Measurements from ENCODE around the gene HMG20B. TPM values are rescaled to one million over a fixed set of nuclear protein-coding genes. Genes with fewer than 3 reads are reported as not detected.
A peak's percentile ranks its signal among the peaks of the same experiment; 100 is the strongest.
"Not testable (repeated sequence)": the region's sequence is repeated elsewhere in the genome, so short reads cannot be mapped to it uniquely, and the experiment has no call there.

Gene HMG20B
- total RNA-seq, 1 experiment from 2014 or later: 69.3 TPM

- DNase-seq (ENCODE audit: low read depth): peak; percentile 83
Measured at GRCh38 chr19:3580156-3580934, 7.6 kb downstream of the HMG20B start.

- DNase-seq (ENCODE audit: low read depth): not testable (repeated sequence)
Measured at GRCh38 chr19:3581792-3582191, 9.0 kb downstream of the HMG20B start.

- not testable (repeated sequence) for DNase-seq (ENCODE audit: low read depth)
Measured at GRCh38 chr19:3584036-3584802, 11.5 kb downstream of the HMG20B start.

GRCh38 chr19:3585301-3586126 lies 12.8 kb downstream of the HMG20B start, which contains the start of gene GIPC3:
TSS of gene GIPC3 (plus strand) at chr19:3585478. CDS start at chr19:3585598, 120 bp downstream.
- DNase-seq (ENCODE audit: low read depth): no peak

GRCh38 chr19:3586127-3586626 lies 13.4 kb downstream of the HMG20B start:
- no peak for DNase-seq (ENCODE audit: low read depth)

- DNase-seq (ENCODE audit: low read depth): no peak
Measured at GRCh38 chr19:3586707-3587346, 14.1 kb downstream of the HMG20B start.

- DNase-seq (ENCODE audit: low read depth): no peak
Measured at GRCh38 chr19:3589439-3589838, 16.7 kb downstream of the HMG20B start.

- DNase-seq (ENCODE audit: low read depth): no peak
Measured at GRCh38 chr19:3589949-3590348, 17.2 kb downstream of the HMG20B start.

GRCh38 chr19:3590991-3591659 lies 18.4 kb downstream of the HMG20B start:
- DNase-seq (ENCODE audit: low read depth): no peak

- no peak for DNase-seq (ENCODE audit: low read depth)
Measured at GRCh38 chr19:3591876-3592613, 19.3 kb downstream of the HMG20B start.

GRCh38 chr19:3593156-3593555 lies 20.4 kb downstream of the HMG20B start:
- DNase-seq (ENCODE audit: low read depth): no peak

- no peak for DNase-seq (ENCODE audit: low read depth)
Measured at GRCh38 chr19:3595521-3596061, 22.8 kb downstream of the HMG20B start.

GRCh38 chr19:3599776-3600187 lies 27.0 kb downstream of the HMG20B start:
- no peak for DNase-seq (ENCODE audit: low read depth)

GRCh38 chr19:3601021-3601420 lies 28.3 kb downstream of the HMG20B start:
- DNase-seq (ENCODE audit: low read depth): no peak

- no peak for DNase-seq (ENCODE audit: low read depth)
Measured at GRCh38 chr19:3603121-3603811, 30.5 kb downstream of the HMG20B start.

- no peak for DNase-seq (ENCODE audit: low read depth)
Measured at GRCh38 chr19:3604227-3604986, 31.7 kb downstream of the HMG20B start.

GRCh38 chr19:3604987-3605343 lies 32.2 kb downstream of the HMG20B start:
- no peak for DNase-seq (ENCODE audit: low read depth)

GRCh38 chr19:3605361-3605760 lies 32.6 kb downstream of the HMG20B start:
- no peak for DNase-seq (ENCODE audit: low read depth)

Measured in HT1080 (cell line).